Transverse colon (tissue), 4 donors: ENCODE results near the gene CCDC181. TPM values are rescaled to one million over a fixed set of nuclear protein-coding genes. Genes with fewer than 3 reads are reported as not detected.

Source experiments
- DNase-seq: peaks from one replicate; pipeline ENCODE4 v3.0.0-alpha.2; 2019
- H3K27ac ChIP-seq, 4 donors: fragments of 200-600 bp; sonication (generic); 2 replicates each; pipeline ENCODE4 v1.5.1; 2016 to 2018; ENCODE audit warnings: inconsistent platforms in 4 of 4
- H3K27me3 ChIP-seq: fragments of 200-600 bp; sonication (generic); 2 replicates; pipeline ENCODE4 v1.5.1; 2017; ENCODE audit warnings: inconsistent platforms
- H3K36me3 ChIP-seq, 4 donors: fragments of 200-600 bp; sonication (generic); 2 replicates each; pipeline ENCODE4 v1.5.1; 2017 to 2019; ENCODE audit warnings: inconsistent platforms in 4 of 4
- H3K4me1 ChIP-seq, 4 donors: fragments of 200-600 bp; sonication (generic); 2 replicates each; pipeline ENCODE4 v1.5.1; 2017 to 2020; ENCODE audit warnings: inconsistent platforms in 4 of 4
- H3K4me3 ChIP-seq, 4 donors: fragments of 200-600 bp; sonication (generic); 1 replicate in 1 of 4; 2 replicates in 3 of 4; pipeline versions ENCODE4 v1.5.1 to v1.6.1; 2017 to 2019; ENCODE audit warnings: inconsistent platforms in 4 of 4
- H3K9me3 ChIP-seq, 2 donors: fragments of 200-600 bp; sonication (generic); 2 replicates each; pipeline ENCODE4 v1.5.1; 2017 to 2019; ENCODE audit warnings: inconsistent platforms in 2 of 2
- CTCF ChIP-seq, 5 experiments: fragments of 200-600 bp in 3 of 5; fragments of 450-650 bp in 2 of 5; sonication (generic) in 3 of 5; IDR thresholded peaks; 1 replicate in 2 of 5; 2 replicates in 3 of 5; pipeline ENCODE4 v1.5.1; 2016 to 2017; ENCODE audit warnings: antibody characterized with exemption in 5 of 5, inconsistent platforms in 3 of 5, mild to moderate bottlenecking in 2 of 5, moderate library complexity in 1 of 5
- EP300 ChIP-seq: sonication (generic); formaldehyde crosslinking; IDR thresholded peaks from one replicate; pipeline ENCODE4 v1.6.1; 2017; ENCODE audit warnings: antibody characterized with exemption, low read depth
- POLR2A ChIP-seq: fragments of 450-650 bp; IDR thresholded peaks from one replicate; pipeline ENCODE4 v1.6.1; 2016; ENCODE audit warnings: antibody characterized with exemption, mild to moderate bottlenecking, moderate library complexity
- POLR2AphosphoS5 ChIP-seq, 3 donors: sonication (generic); formaldehyde crosslinking; IDR thresholded peaks; one replicate each; pipeline ENCODE4 v1.6.1; 2016; ENCODE audit warnings: antibody characterized with exemption in 3 of 3
- WGBS, 2 donors: methylation state at CpG; one replicate each; pipeline ENCODE4 v1.1.5; 2018; ENCODE audit warnings: low coverage in 1 of 2; 5-methylcytosine and 5-hydroxymethylcytosine counted together
- in situ Hi-C, 4 donors: fragments of 200-750 bp; cut with MboI; loops; one replicate each; pipeline versions ENCODE4 v1.15.0 to v1.15.1; 2017; ENCODE audit warnings: low sequenced_read_pairs in 3 of 4, low pct_ligation_motif_present in 1 of 4, low pct_unique_long_range_greater_than_20kb in 1 of 4
- intact Hi-C: fragments of 100-400 bp; cut with DNase I; formaldehyde crosslinking; loops from one replicate; pipeline ENCODE4 v1.15.1; 2023; ENCODE audit warnings: low total_unique reads
- total RNA-seq, 4 donors: library from RNA; depleted of rRNA; stranded (reverse); fragments of >200 nt; gene quantifications; one replicate each; pipeline ENCODE4 v1.1.0, GENCODE V29; 2016

CCDC181 gene
- total RNA-seq, 4 donors from 2014 or later: 0.14 to 0.95 TPM; not detected in 2

DNA sequence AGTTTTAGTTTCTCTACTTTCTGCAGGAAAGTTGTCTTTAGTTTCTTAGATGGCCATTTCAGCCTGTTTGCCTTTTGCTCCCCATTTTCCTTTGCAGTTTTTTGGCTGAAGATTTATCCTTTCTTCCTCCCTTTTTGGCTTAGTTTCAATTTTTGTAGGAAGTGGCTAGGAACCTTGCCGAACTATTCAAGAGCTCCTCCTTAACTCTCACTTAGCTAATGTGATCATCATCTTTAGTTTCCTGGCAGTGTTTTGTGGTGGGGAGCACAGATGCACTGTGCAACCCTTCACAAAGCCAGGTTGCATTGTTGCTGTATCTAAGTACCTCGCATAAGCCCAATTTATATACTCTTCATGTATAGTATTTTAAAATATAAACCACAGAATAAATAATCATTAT, 28.8 kb upstream of the CCDC181 start:
- peaks cover 0 to 13% (median 1%) of the 10 kb centered on the region in 4 donors for H3K4me1 ChIP-seq
- no peak overlapping the region for H3K4me3 ChIP-seq
- WGBS, 2 donors: 68% methylated on average over 2 of the region's 2 CpGs; no CpG with 5 or more reads in 1 of the 2 donors
- H3K27me3 ChIP-seq: peaks cover 10% of the 10 kb centered on the region
- H3K27ac ChIP-seq: no peak overlapping the region
- no peak for DNase-seq
- TF ChIP-seq POLR2A: no peak
- no peak for TF ChIP-seq EP300
- TF ChIP-seq POLR2AphosphoS5 (IDR thresholded peaks at IDR 0.05): no peak
- no peak for TF ChIP-seq CTCF (IDR thresholded peaks at IDR 0.05)
- intact Hi-C loops: no loop called here
- in situ Hi-C loops: no loop called here
- peaks cover 6 to 12% of the 10 kb centered on the region in 2 donors for H3K9me3 ChIP-seq
- H3K36me3 ChIP-seq: no peaks in the 10 kb centered on the region

DNA sequence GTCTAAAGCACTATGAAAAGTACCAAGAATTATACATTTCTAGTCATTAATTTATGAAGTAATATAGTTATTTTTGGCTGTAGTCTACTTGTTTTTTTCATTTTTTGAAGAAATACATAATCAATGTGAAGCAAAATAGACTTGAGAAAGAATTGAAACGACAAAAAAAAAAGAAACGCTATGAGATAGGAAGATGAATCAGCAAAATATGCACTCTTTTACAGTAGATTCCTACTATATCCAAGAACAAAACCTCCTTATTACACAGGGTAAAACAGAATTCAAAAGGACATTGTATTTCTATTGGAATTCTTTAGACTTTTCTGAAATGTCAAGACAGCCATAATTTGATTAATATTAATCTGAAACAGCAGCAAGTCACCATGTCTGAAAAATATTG, 25.6 kb upstream of the CCDC181 start:
- DNase-seq: no peak
- no peak overlapping the region for H3K4me3 ChIP-seq
- peaks cover 6 to 12% of the 10 kb centered on the region in 2 donors for H3K9me3 ChIP-seq
- peaks cover 0 to 10% (median 0%) of the 10 kb centered on the region in 4 donors for H3K4me1 ChIP-seq
- intact Hi-C loops: no loop called here
- 91 to 93% methylated on average over 2 of the region's 2 CpGs for WGBS, 2 donors
- in situ Hi-C loops: no loop called here
- H3K36me3 ChIP-seq: no peaks in the 10 kb centered on the region
- no peak overlapping the region for H3K27ac ChIP-seq
- TF ChIP-seq CTCF (IDR thresholded peaks at IDR 0.05) (no peak), EP300 (no peak), POLR2A (no peak), POLR2AphosphoS5 (IDR thresholded peaks at IDR 0.05) (no peak)
- H3K27me3 ChIP-seq: no peaks in the 10 kb centered on the region

DNA sequence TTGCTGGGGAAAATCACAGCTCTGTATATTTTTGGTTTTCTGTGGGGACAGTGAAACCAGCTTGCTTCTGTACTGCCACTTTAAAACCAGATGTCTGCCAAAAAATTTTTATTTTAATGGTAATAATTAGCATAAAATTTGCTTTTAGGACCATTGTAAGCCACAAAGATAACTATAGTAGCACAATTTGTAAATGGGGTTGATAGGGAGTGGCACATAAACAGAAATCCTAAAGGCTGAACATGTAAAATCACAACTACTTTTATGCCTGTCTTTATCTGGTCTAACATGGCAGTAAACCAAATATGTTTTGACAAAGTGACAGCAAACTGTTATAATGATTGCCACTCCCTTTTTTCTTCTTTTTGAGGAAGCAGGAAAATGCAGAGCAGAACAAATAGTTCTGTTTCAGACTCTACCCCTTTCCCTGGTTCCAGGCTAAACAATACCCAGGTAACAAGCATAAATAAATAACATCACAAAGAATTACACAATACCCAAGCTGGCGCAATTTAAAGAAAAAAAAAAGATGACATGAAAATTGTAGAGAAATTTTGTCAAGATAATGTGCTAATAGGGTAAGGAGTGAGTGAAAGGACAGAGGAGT, 24.0 kb upstream of the CCDC181 start:
- in situ Hi-C loops (no loop called here), intact Hi-C loops (no loop called here)
- Histone ChIP-seq H3K4me3 (no peak overlapping the region), H3K27ac (no peak overlapping the region), H3K36me3 (no peaks in the 10 kb centered on the region), H3K9me3 (no peaks in the 10 kb centered on the region), H3K4me1 (peaks cover 0 to 10% (median 0%) of the 10 kb centered on the region in 4 donors), H3K27me3 (no peaks in the 10 kb centered on the region)
- TF ChIP-seq EP300 (no peak), CTCF (IDR thresholded peaks at IDR 0.05) (no peak), POLR2A (no peak), POLR2AphosphoS5 (IDR thresholded peaks at IDR 0.05) (no peak)
- no peak for DNase-seq
- WGBS, 2 donors: 29 to 57% methylated on average over 1 of the region's 1 CpG

- intact Hi-C loops: no loop called here
- DNase-seq: no peak
- WGBS, 2 donors: 25 to 27% methylated on average over 3 of the region's 3 CpGs
Observed at GRCh38 chr1:169443923-169444322, 16.6 kb upstream of the CCDC181 start.

More at GRCh38 chr1:169443923-169444322, 16.6 kb upstream of the CCDC181 start:
- no peak overlapping the region for H3K27ac ChIP-seq
- H3K36me3 ChIP-seq: no peaks in the 10 kb centered on the region
- peaks cover 0 to 2% (median 0%) of the 10 kb centered on the region in 4 donors for H3K4me1 ChIP-seq
- no peaks in the 10 kb centered on the region for H3K9me3 ChIP-seq
- TF ChIP-seq CTCF (IDR thresholded peaks at IDR 0.05) (no peak), POLR2AphosphoS5 (IDR thresholded peaks at IDR 0.05) (no peak), POLR2A (no peak), EP300 (no peak)
- in situ Hi-C loops: no loop called here
- H3K4me3 ChIP-seq: no peak overlapping the region
- H3K27me3 ChIP-seq: peaks cover 5% of the 10 kb centered on the region
